GM21447 (cell line): ENCODE measurements around the gene CD84.
"Not testable (repeated sequence)": the region's sequence is repeated elsewhere in the genome, so short reads cannot be mapped to it uniquely, and the experiment has no call there.

Source experiments
- ATAC-seq: cut with Tn5 transposase; IDR thresholded peaks from one replicate; pipeline ENCODE4 v1.9.1; 2021; ENCODE audit not compliant: unreplicated experiment

Gene CD84

DNA sequence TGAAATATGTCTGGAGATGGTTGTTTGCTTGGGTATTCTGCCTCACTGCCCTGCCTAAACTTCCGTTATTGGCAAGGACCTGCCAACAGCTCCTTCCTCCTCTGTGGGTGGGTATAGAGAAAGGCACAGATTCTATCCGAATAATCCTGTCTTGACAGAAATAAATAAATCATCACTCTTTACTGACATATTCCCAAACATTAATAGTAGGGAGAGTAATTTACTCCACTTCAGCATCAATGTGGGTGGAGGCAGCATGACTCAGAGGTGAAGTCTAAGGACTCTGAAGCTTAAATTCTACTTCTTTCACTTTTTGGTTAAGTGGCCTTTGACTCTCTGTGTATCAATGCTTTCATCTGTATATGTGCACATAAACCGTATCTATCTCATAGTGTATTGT lies 2.9 kb downstream of the CD84 start:
- no peak for ATAC-seq

- no peak for ATAC-seq
Measured at GRCh38 chr1:160575112-160575664, 4.1 kb downstream of the CD84 start.

- no peak for ATAC-seq
Measured at GRCh38 chr1:160570840-160571239, 8.5 kb downstream of the CD84 start.

- no peak for ATAC-seq
Measured at GRCh38 chr1:160569806-160570205, 9.5 kb downstream of the CD84 start.

DNA sequence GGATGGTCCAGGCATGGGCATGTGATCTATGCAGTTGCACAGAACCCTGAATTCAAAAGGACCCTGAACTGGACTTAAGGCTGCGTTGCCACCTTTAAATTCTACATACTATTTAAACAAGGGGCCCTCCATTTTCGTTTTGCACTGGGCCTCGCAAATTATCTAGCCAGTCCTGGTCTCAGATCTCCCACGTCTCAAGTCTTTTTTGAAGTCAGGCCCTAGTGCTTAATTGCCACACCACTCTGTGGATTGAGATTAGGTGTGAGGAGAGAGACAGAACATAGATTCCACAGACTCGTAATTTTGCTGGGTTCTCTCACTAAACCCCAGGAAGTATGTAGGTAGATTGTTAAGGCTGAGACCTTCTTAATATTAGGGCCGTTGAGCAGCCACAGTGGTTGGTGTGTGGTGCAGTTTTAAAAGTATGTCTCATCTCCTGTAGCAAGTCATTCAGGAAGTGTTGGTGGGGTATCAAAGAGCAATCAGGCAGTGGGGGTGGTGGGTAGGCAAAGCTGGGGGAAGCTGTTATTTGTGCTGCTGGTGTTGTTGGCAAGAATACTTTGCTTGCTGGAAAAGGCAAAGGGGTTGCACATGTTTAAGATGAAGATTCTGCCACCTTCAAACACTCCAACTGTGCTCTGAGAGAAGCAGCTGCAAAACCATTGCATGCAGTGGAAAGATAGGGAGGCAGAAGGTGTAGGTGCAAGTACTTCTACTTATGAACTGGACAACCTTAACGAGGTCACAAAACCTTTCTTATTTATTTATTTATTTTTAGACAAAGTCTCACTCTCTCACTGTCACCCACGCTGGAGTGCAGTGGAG lies 11.2 kb downstream of the CD84 start:
- no peak for ATAC-seq

GRCh38 chr1:160567341-160567740 lies 12.0 kb downstream of the CD84 start:
- ATAC-seq = no peak

DNA sequence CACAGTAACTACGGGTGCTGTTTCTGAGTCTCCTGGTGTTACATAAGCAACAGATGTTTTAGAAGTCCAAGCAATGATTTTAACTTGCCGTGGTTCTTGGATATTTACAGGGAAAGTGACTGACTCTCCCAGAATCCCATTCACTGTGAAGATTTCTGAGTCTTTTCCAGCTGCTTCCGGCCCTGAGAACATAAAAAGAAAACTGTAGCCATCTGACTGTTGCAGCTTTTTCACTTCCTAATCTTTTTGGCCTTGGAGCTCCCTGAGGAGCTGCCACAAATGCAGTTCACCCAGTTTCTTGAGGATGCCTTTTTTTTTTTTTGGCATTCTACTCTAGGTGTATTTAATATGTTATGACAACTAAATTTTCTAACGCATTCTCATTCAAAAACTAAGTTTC lies 13.7 kb downstream of the CD84 start:
- ATAC-seq = no peak

DNA sequence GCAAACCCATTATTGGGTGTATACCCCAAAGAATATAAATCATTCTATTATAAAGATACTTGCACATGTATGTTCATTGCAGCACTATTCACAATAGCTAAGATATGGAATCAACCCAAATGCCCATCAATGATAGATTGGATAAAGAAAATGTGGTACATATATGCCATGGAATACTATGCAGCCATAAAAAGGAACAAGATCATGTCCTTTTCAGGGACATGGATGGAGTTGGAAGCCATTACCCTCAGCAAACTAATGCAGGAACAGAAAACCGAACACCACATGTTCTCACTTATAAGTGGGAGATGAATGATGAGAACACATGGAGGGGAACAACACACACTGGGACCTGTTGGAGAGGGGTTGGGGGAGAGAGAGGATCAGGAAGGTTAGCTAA lies 16.1 kb downstream of the CD84 start:
- ATAC-seq = not testable (repeated sequence)

- ATAC-seq = not testable (repeated sequence)
Measured at GRCh38 chr1:160562745-160563144, 16.6 kb downstream of the CD84 start.

GRCh38 chr1:160560806-160561205 lies 18.5 kb downstream of the CD84 start:
- no peak for ATAC-seq

GRCh38 chr1:160560045-160560705 lies 19.1 kb downstream of the CD84 start:
- ATAC-seq = no peak

DNA sequence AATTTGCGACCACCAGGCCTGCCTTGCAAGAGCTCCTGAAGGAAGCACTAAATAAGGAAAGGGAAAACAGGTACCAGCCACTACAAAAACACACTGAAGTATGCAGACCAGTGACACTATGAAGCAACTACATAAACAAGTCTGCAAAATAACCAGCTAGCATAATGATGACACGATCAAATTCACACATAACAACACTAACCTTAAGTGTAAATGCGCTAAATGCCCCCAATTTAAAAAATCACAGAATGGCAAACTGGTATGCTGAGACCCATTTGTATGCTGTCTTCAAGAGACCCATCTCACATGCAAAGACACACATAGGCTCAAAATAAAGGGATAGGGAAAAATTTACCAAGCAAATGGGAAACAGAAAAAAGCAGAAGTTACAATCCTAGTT lies 19.9 kb downstream of the CD84 start:
- ATAC-seq = not testable (repeated sequence)

DNA sequence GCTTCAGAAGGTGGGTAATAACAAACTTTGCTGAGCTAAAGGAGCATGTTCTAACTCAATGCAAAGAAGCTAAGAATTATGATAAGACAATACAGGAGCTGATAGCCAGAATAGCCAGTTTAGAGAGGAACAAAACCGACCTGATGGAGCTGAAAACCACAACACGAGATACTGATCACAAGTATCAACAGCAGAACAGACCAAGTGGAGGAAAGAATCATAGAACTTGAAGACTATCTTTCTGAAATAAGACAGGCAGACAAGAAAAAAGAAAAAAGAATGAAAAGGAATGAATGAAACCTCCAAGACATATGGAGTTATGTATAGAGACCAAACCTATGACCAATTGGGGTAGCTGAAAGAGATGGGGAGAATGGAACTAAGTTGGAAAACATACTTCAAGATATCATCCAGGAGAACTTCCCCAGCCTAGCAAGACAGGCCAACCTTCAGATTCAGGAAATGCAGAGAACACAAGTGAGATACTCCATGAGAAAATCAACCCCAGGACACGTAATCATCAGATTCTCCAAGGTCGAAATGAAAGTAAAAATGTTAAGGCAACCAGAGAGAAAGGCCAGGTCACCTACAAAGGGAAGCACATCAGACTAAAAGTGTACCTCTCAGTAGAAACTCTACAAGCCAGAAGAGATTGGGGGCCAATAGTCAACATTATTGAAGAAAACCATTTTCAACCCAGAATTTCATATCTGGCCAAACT lies 20.5 kb downstream of the CD84 start:
- ATAC-seq = no peak

GRCh38 chr1:160553778-160554177 lies 25.5 kb downstream of the CD84 start:
- ATAC-seq = no peak

GRCh38 chr1:160552425-160552824 lies 26.9 kb downstream of the CD84 start:
- no peak for ATAC-seq

- ATAC-seq = no peak
Measured at GRCh38 chr1:160550572-160551034, 28.7 kb downstream of the CD84 start.

DNA sequence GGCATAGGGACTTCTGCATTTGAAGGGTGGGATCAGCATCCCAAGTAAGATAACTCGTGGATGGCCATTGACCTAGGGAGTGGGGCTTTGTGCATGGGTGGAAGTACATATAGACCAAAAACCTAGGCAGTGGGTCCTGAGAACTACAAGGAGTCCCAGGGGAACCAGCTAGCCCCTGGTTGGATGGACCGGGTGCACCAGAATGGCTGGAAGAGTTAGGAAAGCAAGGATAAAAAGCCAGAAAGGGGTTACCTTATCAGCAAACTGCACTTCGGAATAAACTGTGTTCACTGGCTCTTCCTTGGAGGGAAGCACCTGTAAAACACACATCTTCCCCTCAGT lies 29.7 kb downstream of the CD84 start:
- no peak for ATAC-seq

- peak; percentile 57 for ATAC-seq
Measured at GRCh38 chr1:160548960-160549664, 30.2 kb downstream of the CD84 start.

DNA sequence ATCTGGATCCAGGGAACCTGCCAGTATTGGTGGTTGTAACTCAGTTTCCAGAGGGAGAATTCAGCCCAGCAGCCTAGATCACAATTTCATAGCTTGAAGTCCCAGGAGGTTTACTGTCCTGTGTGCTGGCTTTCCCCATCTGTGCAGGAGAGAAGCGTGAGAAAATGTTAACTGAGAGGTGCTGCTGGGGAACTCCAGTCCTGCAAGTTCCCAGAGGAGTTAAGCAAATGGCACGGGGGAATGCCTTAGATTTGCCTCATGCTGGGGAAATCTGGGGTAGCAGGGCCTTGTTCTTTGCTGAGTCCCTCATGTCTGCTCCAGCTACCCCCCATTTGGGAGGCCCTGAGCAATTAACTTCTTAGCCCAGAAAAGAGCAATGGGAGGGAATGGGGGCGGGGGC lies 31.1 kb downstream of the CD84 start:
- peak; percentile 43 for ATAC-seq

DNA sequence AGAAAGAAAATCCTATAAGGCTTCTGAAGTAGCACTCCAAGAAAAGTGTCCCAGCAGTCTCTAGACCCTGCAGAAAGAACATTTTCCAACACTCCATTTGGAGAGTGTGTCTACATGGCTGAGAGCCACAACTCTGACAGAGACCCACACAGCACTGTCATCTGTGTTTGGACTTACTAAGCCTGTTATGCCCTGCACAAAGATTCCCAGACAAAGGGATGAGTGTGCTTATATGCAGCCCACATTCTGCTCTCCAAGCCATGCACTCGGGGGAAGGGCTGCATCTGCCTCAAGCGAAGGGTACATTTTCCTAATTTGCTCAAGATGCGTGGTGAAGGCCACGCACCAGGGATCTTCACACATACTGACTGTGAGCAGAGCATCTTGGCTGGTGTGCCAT lies 31.9 kb downstream of the CD84 start:
- no peak for ATAC-seq

GRCh38 chr1:160546942-160547341 lies 32.4 kb downstream of the CD84 start:
- no peak for ATAC-seq
